ENCODE measurements around the gene DDX20.
"Not testable (repeated sequence)": the region's sequence is repeated elsewhere in the genome, so short reads cannot be mapped to it uniquely, and the experiment has no call there.

Gene DDX20

GRCh38 chr1:111737216-111738132 is 18.2 kb upstream of the DDX20 start:
- H3K36me3 ChIP-seq: no peaks in the 10 kb centered on the region
- H3K27me3 ChIP-seq: no peaks in the 10 kb centered on the region
- H3K4me3 ChIP-seq (ENCODE audit: low read depth, low read length): no peak overlapping the region; the same call in 1 of the 2 replicates
- H3K9me3 ChIP-seq: no peaks in the 10 kb centered on the region
- H3K4me1 ChIP-seq: no peaks in the 10 kb centered on the region; the same call in 1 of the 2 replicates
- TF ChIP-seq CTCF (IDR thresholded peaks at IDR 0.05; ENCODE audit: low read depth, low read length): no peak
- DNase-seq: no peak

- Histone ChIP-seq H3K4me3 (ENCODE audit: low read depth, low read length) (peak overlapping the region; percentile 69), H3K9me3 (no peaks in the 10 kb centered on the region), H3K27me3 (no peaks in the 10 kb centered on the region), H3K4me1 (no peaks in the 10 kb centered on the region; the same call in 1 of the 2 replicates), H3K36me3 (no peaks in the 10 kb centered on the region)
- no peak for DNase-seq
- no peak for TF ChIP-seq CTCF (IDR thresholded peaks at IDR 0.05; ENCODE audit: low read depth, low read length)
Measured at GRCh38 chr1:111738133-111738435, 17.6 kb upstream of the DDX20 start.

GRCh38 chr1:111738436-111739193 is 17.1 kb upstream of the DDX20 start:
- Histone ChIP-seq H3K27me3 (no peaks in the 10 kb centered on the region), H3K4me1 (no peaks in the 10 kb centered on the region; the same call in 1 of the 2 replicates), H3K4me3 (ENCODE audit: low read depth, low read length) (peak overlapping the region; percentile 69), H3K9me3 (no peaks in the 10 kb centered on the region), H3K36me3 (no peaks in the 10 kb centered on the region)
- no peak for TF ChIP-seq CTCF (IDR thresholded peaks at IDR 0.05; ENCODE audit: low read depth, low read length)
- peak; percentile 84 for DNase-seq

- TF ChIP-seq CTCF (IDR thresholded peaks at IDR 0.05; ENCODE audit: low read depth, low read length): no peak
Measured at GRCh38 chr1:111739194-111739924, 16.3 kb upstream of the DDX20 start, which contains the start of gene INKA2. INKA2 (minus strand) TSS chr1:111739395; CDS start chr1:111739242, 153 bp downstream.

GRCh38 chr1:111739925-111740765 is 15.6 kb upstream of the DDX20 start:
- no peaks in the 10 kb centered on the region for H3K9me3 ChIP-seq
- no peaks in the 10 kb centered on the region for H3K36me3 ChIP-seq
- DNase-seq: peak; percentile 80
- H3K4me3 ChIP-seq (ENCODE audit: low read depth, low read length): peak overlapping the region; percentile 69
- H3K27me3 ChIP-seq: no peaks in the 10 kb centered on the region
- H3K4me1 ChIP-seq: no peaks in the 10 kb centered on the region; the same call in 1 of the 2 replicates
- no peak for TF ChIP-seq CTCF (IDR thresholded peaks at IDR 0.05; ENCODE audit: low read depth, low read length)

More at GRCh38 chr1:111739194-111739924, 16.3 kb upstream of the DDX20 start, which contains the start of gene INKA2:
- no peaks in the 10 kb centered on the region; the same call in 1 of the 2 replicates for H3K4me1 ChIP-seq
- H3K27me3 ChIP-seq: no peaks in the 10 kb centered on the region
- H3K4me3 ChIP-seq (ENCODE audit: low read depth, low read length): peak within 1 kb of the TSS; percentile 69
- no peaks in the 10 kb centered on the region for H3K36me3 ChIP-seq
- no peaks in the 10 kb centered on the region for H3K9me3 ChIP-seq
- DNase-seq: peak; percentile 93

- DNase-seq; H3K36me3 ChIP-seq; H3K4me1 ChIP-seq; H3K4me3 ChIP-seq (ENCODE audit: low read depth, low read length); H3K9me3 ChIP-seq; H3K27me3 ChIP-seq: not testable (repeated sequence)
Measured at GRCh38 chr1:111742292-111742691, 13.4 kb upstream of the DDX20 start.

All from BE2C (cell line).